HG03095 (cell line): Measurements from ENCODE around the gene ULBP1.
"Not testable (repeated sequence)": the region's sequence is repeated elsewhere in the genome, so short reads cannot be mapped to it uniquely, and the experiment has no call there.

ENCODE experiments used
- ATAC-seq: cut with Tn5 transposase; IDR thresholded peaks from one replicate; pipeline ENCODE4 v1.9.1; 2021; ENCODE audit warnings: moderate library complexity; ENCODE audit not compliant: unreplicated experiment

The ULBP1 gene

GRCh38 chr6:149963462-149964307 lies at the start of gene ULBP1:
ULBP1 (plus strand) TSS chr6:149963943; CDS start chr6:149964050, 107 bp downstream.
- ATAC-seq: peak; percentile 57

DNA sequence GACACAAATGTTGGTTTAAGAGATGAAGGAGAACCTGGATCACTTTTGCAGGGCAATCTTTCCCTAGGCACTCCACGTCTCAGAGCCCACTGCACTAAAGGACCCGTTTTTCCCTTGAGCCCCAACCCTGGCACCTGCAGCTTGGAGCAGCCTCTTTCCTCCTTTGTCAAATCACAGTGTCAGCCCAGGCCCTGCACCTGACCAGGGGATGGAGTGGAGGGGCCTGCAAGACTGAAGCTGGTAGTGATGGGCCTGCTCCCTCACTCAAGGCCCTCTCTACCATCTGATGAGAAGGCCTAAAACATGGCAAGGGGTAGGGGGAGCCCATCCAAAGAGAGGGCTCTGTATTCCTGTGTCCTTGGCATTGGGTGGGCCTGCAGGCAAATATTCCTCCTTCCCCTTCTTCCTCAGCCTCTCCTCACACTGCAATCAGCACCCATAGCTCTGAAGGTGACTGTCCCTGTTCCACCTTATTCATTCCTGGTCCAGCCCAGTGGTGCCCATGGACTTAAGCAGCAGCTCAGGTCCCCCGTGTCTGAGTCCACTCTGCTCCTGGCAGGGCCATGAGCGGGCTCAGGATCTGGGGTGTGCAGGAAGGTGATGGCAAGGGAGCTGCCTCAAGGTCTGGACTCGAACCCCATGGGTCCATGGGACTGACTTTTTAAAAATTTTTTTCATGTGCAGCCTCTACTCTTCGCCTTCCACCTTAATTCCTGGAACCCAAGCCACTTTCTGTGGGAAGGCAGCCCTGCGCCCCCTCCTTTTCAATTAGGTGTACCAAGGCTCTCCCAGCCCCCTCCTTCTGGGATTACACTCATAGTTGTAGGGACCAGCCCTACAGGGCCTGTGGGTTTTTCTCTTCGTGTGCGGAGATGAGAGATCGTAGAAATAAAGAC lies 47.5 kb upstream of the ULBP1 start:
- ATAC-seq: no peak

GRCh38 chr6:149917679-149918078 lies 46.1 kb upstream of the ULBP1 start:
- no peak for ATAC-seq

GRCh38 chr6:149918151-149918905 lies 45.4 kb upstream of the ULBP1 start:
- no peak for ATAC-seq

- ATAC-seq: not testable (repeated sequence)
These were observed 44.5 kb upstream of the ULBP1 start for GRCh38 chr6:149919126-149919833.

GRCh38 chr6:149919834-149920225 lies 43.9 kb upstream of the ULBP1 start:
- ATAC-seq: no peak

DNA sequence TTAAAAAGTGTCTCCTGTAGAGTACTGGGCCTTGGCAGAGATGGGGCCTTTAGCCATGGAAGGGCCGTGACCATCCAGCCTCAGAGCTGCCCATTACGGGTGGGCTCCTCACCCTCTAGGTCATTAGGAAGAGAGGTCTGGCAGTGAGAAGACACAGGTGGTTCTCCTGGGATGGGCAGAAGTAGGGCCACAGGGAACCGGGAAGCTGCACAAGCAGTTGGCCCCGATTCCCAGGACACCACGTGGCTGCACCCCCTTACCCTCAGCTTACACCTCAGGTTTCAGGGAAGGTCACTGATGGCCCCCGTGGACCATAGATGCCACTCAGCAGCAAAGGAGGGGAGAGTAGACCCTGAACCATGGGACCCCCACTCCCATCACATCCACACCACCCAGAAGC lies 42.4 kb upstream of the ULBP1 start:
- no peak for ATAC-seq

DNA sequence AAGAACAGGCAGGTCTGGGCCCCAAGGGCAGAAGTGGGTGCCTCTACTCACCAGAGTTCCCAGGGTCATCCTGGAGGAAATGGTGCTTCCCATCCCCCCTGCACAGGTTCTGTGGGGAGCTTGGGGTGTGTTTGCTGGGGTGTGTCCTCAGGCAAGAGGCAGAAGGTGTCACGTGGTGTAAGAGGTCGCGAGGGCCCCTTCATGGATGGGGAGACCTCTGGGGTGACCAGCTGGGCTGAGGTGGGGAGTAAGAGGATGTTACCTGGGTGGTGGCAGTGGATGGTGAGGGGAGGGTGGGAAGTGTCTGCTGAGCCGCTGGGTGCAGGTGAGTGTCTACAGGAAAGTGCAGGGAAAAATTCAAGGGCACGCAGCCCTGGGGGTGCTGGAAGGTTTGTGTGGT lies 41.7 kb upstream of the ULBP1 start:
- not testable (repeated sequence) for ATAC-seq

DNA sequence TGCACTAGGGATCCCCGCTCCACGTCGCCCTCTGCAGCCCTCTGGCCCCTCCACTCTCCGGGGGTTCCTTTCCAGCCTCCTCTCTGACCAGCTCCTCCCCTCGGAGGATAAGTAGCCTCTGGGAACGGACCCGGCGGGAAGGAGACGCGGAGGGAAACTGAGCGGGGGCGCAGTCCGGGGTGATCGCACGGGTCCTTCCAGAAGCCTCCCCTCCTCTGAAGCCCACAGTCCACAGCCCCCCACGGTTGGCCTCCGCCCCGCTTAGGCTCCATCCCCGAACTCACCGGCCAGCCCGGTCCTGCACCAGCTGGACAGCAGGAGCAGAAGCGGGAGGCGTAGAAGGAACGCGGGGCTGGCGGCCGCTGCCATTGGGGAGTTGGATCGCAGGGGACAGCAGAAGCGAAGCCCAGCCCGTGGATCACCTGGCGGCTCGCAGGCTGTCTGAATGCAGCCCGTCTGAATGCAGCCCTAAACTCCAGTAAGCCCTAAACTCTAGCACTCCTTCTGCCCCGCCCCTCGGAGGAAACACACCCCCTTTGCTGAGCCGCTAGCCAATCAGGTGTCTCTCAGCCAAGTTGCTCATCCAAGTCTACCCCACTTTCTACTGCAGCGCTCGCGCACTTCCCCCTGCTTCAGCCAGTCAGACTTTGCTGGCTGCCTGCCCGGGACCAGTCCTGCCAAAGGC lies 41.0 kb upstream of the ULBP1 start, which contains the start of gene RAET1G:
RAET1G (minus strand) TSS at position 480 of the 685 bp plus-strand sequence; CDS start at position 369, 111 bp downstream.
- no peak for ATAC-seq

- ATAC-seq: no peak
These were observed 40.3 kb upstream of the ULBP1 start for GRCh38 chr6:149923327-149923986.

- ATAC-seq: no peak
These were observed 39.4 kb upstream of the ULBP1 start for GRCh38 chr6:149924206-149924932.

- no peak for ATAC-seq
These were observed 38.9 kb upstream of the ULBP1 start for GRCh38 chr6:149924933-149925252.

GRCh38 chr6:149925253-149925973 lies 38.3 kb upstream of the ULBP1 start:
- no peak for ATAC-seq

DNA sequence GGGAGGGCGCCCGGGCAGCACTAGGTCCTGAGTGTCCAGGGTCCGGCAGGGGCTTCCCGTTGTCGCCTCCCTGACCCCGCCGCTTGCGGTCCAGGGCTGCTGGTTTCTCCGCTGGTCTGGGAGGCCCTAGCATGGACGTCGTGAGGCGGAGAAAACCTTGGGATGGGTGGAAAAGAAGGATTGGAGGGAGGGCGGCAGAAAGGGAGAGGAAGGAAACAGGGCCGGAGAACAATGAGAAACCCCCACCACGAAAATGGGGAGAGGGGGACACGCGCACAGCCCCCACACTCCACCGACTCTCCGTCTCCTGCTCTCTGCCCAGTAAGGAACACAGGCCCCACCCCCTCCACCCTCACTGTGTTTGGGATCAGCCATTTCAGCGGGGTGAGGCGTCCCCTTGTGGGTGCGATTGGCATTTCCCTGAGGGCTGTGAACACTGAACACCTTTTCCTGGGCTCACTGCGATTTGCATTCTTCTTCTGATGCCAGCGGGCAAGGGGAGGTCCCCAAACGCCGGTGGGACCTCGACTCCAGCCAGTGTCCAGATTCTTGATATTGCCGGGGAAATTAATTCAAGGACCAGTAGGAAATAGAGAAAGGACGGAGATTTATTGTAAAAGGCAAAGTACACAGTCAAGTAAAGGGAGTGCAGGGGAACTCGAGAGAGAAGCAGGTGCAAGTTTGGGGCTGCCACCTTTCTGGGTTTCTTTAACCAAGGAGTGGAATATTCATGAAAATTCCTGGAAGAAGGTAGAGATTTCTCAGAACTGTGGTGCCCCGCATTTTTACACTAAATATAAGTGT lies 37.6 kb upstream of the ULBP1 start:
- ATAC-seq: no peak

- ATAC-seq: not testable (repeated sequence)
These were observed 36.7 kb upstream of the ULBP1 start for GRCh38 chr6:149927025-149927424.

- no peak for ATAC-seq
These were observed 34.3 kb upstream of the ULBP1 start for GRCh38 chr6:149929422-149929821.

GRCh38 chr6:149931501-149931900 lies 32.2 kb upstream of the ULBP1 start:
- ATAC-seq: no peak
